ENCODE measurements around the gene DRG2. TPM values are rescaled to one million over a fixed set of nuclear protein-coding genes. Genes with fewer than 3 reads are reported as not detected.
A peak's percentile ranks its signal among the peaks of the same experiment; 100 is the strongest.

DRG2 gene
- polyA plus RNA-seq, 3 donors, result 26.9 to 36.1 (median 32.0) TPM

GRCh38 chr17:18117982-18118975 is 30.5 kb downstream of the DRG2 start:
- Histone ChIP-seq H3K27me3 (ENCODE audit: control insufficient read depth in 2 of 2, insufficient read depth in 2 of 2, low read length in 2 of 2) (no peaks in the 10 kb centered on the region), H2AFZ (ENCODE audit: insufficient read depth, low read depth, low read length, poor library complexity, severe bottlenecking) (no peak overlapping the region), H3K9me3 (replicated peaks in 1 of 2; ENCODE audit: control insufficient read depth in 1 of 2, insufficient read depth in 1 of 2, low read length in 2 of 2) (peaks cover 17 to 21% of the 10 kb centered on the region in 2 donors), H3K4me3 (replicated peaks in 1 of 3; ENCODE audit: low read depth in 2 of 3, low read length in 3 of 3) (no peak overlapping the region), H3K9ac (ENCODE audit: insufficient read depth, low read length, poor library complexity, severe bottlenecking) (no peak overlapping the region), H3K4me1 (ENCODE audit: control insufficient read depth in 1 of 2, insufficient read depth in 2 of 2, low read length in 2 of 2) (no peaks in the 10 kb centered on the region), H3K79me2 (ENCODE audit: insufficient read depth, low read length) (no peaks in the 10 kb centered on the region), H3K36me3 (replicated peaks in 1 of 2; ENCODE audit: control insufficient read depth in 1 of 2, insufficient read depth in 2 of 2, low read length in 2 of 2) (no peaks in the 10 kb centered on the region), H3K27ac (ENCODE audit: low read depth in 1 of 2, low read length in 2 of 2) (no peak overlapping the region), H3K4me2 (replicated peaks; ENCODE audit: extremely low read depth, low read length, poor library complexity, severe bottlenecking) (no peak overlapping the region), H4K20me1 (ENCODE audit: insufficient read depth, low read length) (no peaks in the 10 kb centered on the region)
- peak overlapping the region in 1 of 7 donors; percentile 75 for H3K27ac Mint-ChIP-seq
- intact Hi-C loops (cut with micrococcal nuclease), result no loop called here
- 97% methylated on average over 31 of the region's 33 CpGs for WGBS (ENCODE audit: insufficient coverage)
- no peak overlapping the region for H3K4me3 Mint-ChIP-seq
- peaks cover 2% of the 10 kb centered on the region for H3K4me1 Mint-ChIP-seq
- H3K36me3 Mint-ChIP-seq, result no peaks in the 10 kb centered on the region
- H3K9me3 Mint-ChIP-seq, result peaks cover 16 to 32% (median 21%) of the 10 kb centered on the region in 7 donors
- H3K27me3 Mint-ChIP-seq (ENCODE audit: low read depth in 3 of 3), result peaks cover 0 to 6% (median 1%) of the 10 kb centered on the region in 3 donors
- no peak for DNase-seq
- TF ChIP-seq, protein P1, sequence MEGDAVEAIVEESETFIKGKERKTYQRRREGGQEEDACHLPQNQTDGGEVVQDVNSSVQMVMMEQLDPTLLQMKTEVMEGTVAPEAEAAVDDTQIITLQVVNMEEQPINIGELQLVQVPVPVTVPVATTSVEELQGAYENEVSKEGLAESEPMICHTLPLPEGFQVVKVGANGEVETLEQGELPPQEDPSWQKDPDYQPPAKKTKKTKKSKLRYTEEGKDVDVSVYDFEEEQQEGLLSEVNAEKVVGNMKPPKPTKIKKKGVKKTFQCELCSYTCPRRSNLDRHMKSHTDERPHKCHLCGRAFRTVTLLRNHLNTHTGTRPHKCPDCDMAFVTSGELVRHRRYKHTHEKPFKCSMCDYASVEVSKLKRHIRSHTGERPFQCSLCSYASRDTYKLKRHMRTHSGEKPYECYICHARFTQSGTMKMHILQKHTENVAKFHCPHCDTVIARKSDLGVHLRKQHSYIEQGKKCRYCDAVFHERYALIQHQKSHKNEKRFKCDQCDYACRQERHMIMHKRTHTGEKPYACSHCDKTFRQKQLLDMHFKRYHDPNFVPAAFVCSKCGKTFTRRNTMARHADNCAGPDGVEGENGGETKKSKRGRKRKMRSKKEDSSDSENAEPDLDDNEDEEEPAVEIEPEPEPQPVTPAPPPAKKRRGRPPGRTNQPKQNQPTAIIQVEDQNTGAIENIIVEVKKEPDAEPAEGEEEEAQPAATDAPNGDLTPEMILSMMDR (IDR thresholded peaks at IDR 0.05), result no peak

DNA sequence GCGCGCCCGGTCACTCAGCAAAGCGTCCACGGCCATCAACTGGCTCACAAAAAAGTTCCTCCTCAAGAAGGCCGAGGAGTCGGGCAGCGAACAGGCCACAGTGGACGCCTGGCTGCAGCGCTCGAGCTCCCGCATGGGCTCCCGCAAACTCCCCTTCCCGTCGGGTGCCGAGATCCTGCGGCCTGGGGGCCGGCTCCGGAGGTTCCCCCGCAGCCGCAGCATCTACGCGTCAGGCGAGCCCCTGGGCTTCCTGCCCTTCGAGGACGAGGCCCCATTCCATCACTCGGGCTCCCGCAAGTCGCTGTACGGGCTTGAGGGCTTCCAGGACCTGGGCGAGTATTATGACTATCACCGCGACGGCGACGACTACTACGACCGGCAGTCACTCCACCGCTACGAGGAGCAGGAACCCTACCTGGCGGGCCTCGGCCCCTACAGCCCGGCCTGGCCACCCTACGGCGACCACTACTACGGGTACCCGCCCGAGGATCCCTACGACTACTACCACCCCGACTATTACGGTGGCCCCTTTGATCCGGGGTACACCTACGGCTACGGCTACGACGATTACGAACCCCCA is 31.5 kb downstream of the DRG2 start:
- intact Hi-C loops (cut with micrococcal nuclease), result no loop called here
- Histone ChIP-seq H3K9me3 (replicated peaks in 1 of 2; ENCODE audit: control insufficient read depth in 1 of 2, insufficient read depth in 1 of 2, low read length in 2 of 2) (peaks cover 17 to 21% of the 10 kb centered on the region in 2 donors), H3K4me3 (replicated peaks in 1 of 3; ENCODE audit: low read depth in 2 of 3, low read length in 3 of 3) (no peak overlapping the region), H3K9ac (ENCODE audit: insufficient read depth, low read length, poor library complexity, severe bottlenecking) (no peak overlapping the region), H3K27me3 (ENCODE audit: control insufficient read depth in 2 of 2, insufficient read depth in 2 of 2, low read length in 2 of 2) (no peaks in the 10 kb centered on the region), H3K27ac (ENCODE audit: low read depth in 1 of 2, low read length in 2 of 2) (no peak overlapping the region), H4K20me1 (ENCODE audit: insufficient read depth, low read length) (no peaks in the 10 kb centered on the region), H3K4me2 (replicated peaks; ENCODE audit: extremely low read depth, low read length, poor library complexity, severe bottlenecking) (no peak overlapping the region), H3K79me2 (ENCODE audit: insufficient read depth, low read length) (no peaks in the 10 kb centered on the region), H2AFZ (ENCODE audit: insufficient read depth, low read depth, low read length, poor library complexity, severe bottlenecking) (no peak overlapping the region), H3K4me1 (ENCODE audit: control insufficient read depth in 1 of 2, insufficient read depth in 2 of 2, low read length in 2 of 2) (no peaks in the 10 kb centered on the region), H3K36me3 (replicated peaks in 1 of 2; ENCODE audit: control insufficient read depth in 1 of 2, insufficient read depth in 2 of 2, low read length in 2 of 2) (no peaks in the 10 kb centered on the region)
- Mint-ChIP-seq H3K27me3 (ENCODE audit: low read depth in 3 of 3) (peaks cover 0 to 6% (median 1%) of the 10 kb centered on the region in 3 donors), H3K4me1 (peaks cover 2% of the 10 kb centered on the region), H3K36me3 (no peaks in the 10 kb centered on the region), H3K9me3 (peaks cover 16 to 32% (median 21%) of the 10 kb centered on the region in 7 donors), H3K27ac (no peak overlapping the region), H3K4me3 (no peak overlapping the region)
- TF ChIP-seq, protein P1 (IDR thresholded peaks at IDR 0.05), result no peak
- DNase-seq, result no peak
- WGBS (ENCODE audit: insufficient coverage), result 99% methylated on average over 57 of the region's 57 CpGs

Measured in CD14-positive monocyte (primary cell).